Measurements from ENCODE around the gene GMPPA. TPM values are rescaled to one million over a fixed set of nuclear protein-coding genes. Genes with fewer than 3 reads are reported as not detected.

The GMPPA gene
- polyA plus RNA-seq, 1 experiment: 171 TPM

- Histone ChIP-seq H3K27me3 (ENCODE audit: control insufficient read depth, insufficient read depth, low read length) (no peaks in the 10 kb centered on the region), H3K36me3 (ENCODE audit: control insufficient read depth, insufficient read depth, low read length) (peaks cover 20% of the 10 kb centered on the region), H3K4me3 (ENCODE audit: low read depth, low read length) (peak overlapping the region; percentile 84)
- ChIA-PET CTCF (interaction anchor here (0.7 to 35.2 kb wide), 8 partner anchors 8 to 98 kb away, joined by 3 to 872 read pairs (median 4); partner anchors contain the start of genes ASIC4 and GMPPA), POLR2A (no interaction called here)
- TF ChIP-seq CTCF (IDR thresholded peaks at IDR 0.05; ENCODE audit: insufficient read depth, low read depth, low read length): no peak
- DNase-seq (ENCODE audit: low read depth): no peak
Observed at GRCh38 chr2:219544567-219544966, 45.9 kb downstream of the GMPPA start.

- Histone ChIP-seq H3K4me3 (ENCODE audit: low read depth, low read length) (no peak overlapping the region), H3K36me3 (ENCODE audit: control insufficient read depth, insufficient read depth, low read length) (peaks cover 12% of the 10 kb centered on the region), H3K27me3 (ENCODE audit: control insufficient read depth, insufficient read depth, low read length) (no peaks in the 10 kb centered on the region)
- ChIA-PET POLR2A (no interaction called here), CTCF (interaction anchor here (1.2 to 35.2 kb wide), 4 partner anchors 11 to 97 kb away, joined by 3 to 872 read pairs (median 14); partner anchors contain the start of genes ASIC4 and GMPPA)
- no peak for TF ChIP-seq CTCF (IDR thresholded peaks at IDR 0.05; ENCODE audit: insufficient read depth, low read depth, low read length)
- DNase-seq (ENCODE audit: low read depth): no peak
Observed at GRCh38 chr2:219545295-219545942, 46.7 kb downstream of the GMPPA start.

GRCh38 chr2:219545943-219546352 lies 47.3 kb downstream of the GMPPA start:
- no peak for DNase-seq (ENCODE audit: low read depth)
- TF ChIP-seq CTCF (IDR thresholded peaks at IDR 0.05; ENCODE audit: insufficient read depth, low read depth, low read length): no peak
- no peaks in the 10 kb centered on the region for H3K27me3 ChIP-seq (ENCODE audit: control insufficient read depth, insufficient read depth, low read length)
- CTCF ChIA-PET: interaction anchor here (1.2 to 35.2 kb wide), 4 partner anchors 12 to 97 kb away, joined by 3 to 872 read pairs (median 14); partner anchors contain the start of genes ASIC4 and GMPPA
- POLR2A ChIA-PET: no interaction called here
- no peak overlapping the region for H3K4me3 ChIP-seq (ENCODE audit: low read depth, low read length)
- peaks cover 7% of the 10 kb centered on the region for H3K36me3 ChIP-seq (ENCODE audit: control insufficient read depth, insufficient read depth, low read length)

GRCh38 chr2:219547621-219548020 lies 48.9 kb downstream of the GMPPA start:
- no peak overlapping the region for H3K4me3 ChIP-seq (ENCODE audit: low read depth, low read length)
- POLR2A ChIA-PET: no interaction called here
- H3K36me3 ChIP-seq (ENCODE audit: control insufficient read depth, insufficient read depth, low read length): no peaks in the 10 kb centered on the region; the same call in 1 of the 2 replicates
- CTCF ChIA-PET: interaction anchor here (1.2 kb wide), 1 partner anchor 13 kb away, joined by 12 read pairs; no protein-coding TSS in a partner anchor
- DNase-seq (ENCODE audit: low read depth): no peak
- no peak for TF ChIP-seq CTCF (IDR thresholded peaks at IDR 0.05; ENCODE audit: insufficient read depth, low read depth, low read length)
- H3K27me3 ChIP-seq (ENCODE audit: control insufficient read depth, insufficient read depth, low read length): no peaks in the 10 kb centered on the region

GRCh38 chr2:219548990-219549389 lies 50.3 kb downstream of the GMPPA start:
- DNase-seq (ENCODE audit: low read depth): no peak
- ChIA-PET CTCF (interaction anchor here (4.2 kb wide), 1 partner anchor 12 kb away, joined by 29 read pairs; no protein-coding TSS in a partner anchor), POLR2A (no interaction called here)
- TF ChIP-seq CTCF (IDR thresholded peaks at IDR 0.05; ENCODE audit: insufficient read depth, low read depth, low read length): no peak
- Histone ChIP-seq H3K4me3 (ENCODE audit: low read depth, low read length) (no peak overlapping the region), H3K36me3 (ENCODE audit: control insufficient read depth, insufficient read depth, low read length) (no peaks in the 10 kb centered on the region; the same call in 1 of the 2 replicates), H3K27me3 (ENCODE audit: control insufficient read depth, insufficient read depth, low read length) (no peaks in the 10 kb centered on the region)
